Large intestine (tissue), 3 donors: ENCODE data around the gene KCTD14. TPM values are rescaled to one million over a fixed set of nuclear protein-coding genes. Genes with fewer than 3 reads are reported as not detected.
"Not testable (repeated sequence)": the region's sequence is repeated elsewhere in the genome, so short reads cannot be mapped to it uniquely, and the experiment has no call there.

Experiments
- DNase-seq, 2 donors: peaks; one replicate each; pipeline versions ENCODE4 v3.0.0 to v3.0.0-alpha.2; 2013
- H3K27ac ChIP-seq: one replicate; pipeline ENCODE4 v1.5.1; 2013; ENCODE audit warnings: low read length
- H3K27me3 ChIP-seq: 2 replicates; pipeline ENCODE4 v1.6.1; 2013; ENCODE audit warnings: low read length; ENCODE audit not compliant: control insufficient read depth, insufficient read depth
- H3K36me3 ChIP-seq: 2 replicates; pipeline ENCODE4 v1.6.1; 2013; ENCODE audit warnings: low read length; ENCODE audit not compliant: control insufficient read depth, insufficient read depth
- H3K4me1 ChIP-seq: one replicate; pipeline ENCODE4 v1.6.1; 2013; ENCODE audit warnings: low read length; ENCODE audit not compliant: control insufficient read depth, insufficient read depth
- H3K4me3 ChIP-seq: one replicate; pipeline ENCODE4 v1.5.1; 2013; ENCODE audit warnings: low read length
- H3K9me3 ChIP-seq: one replicate; pipeline ENCODE4 v1.6.1; 2013; ENCODE audit warnings: mild to moderate bottlenecking, low read depth, low read length, moderate library complexity; ENCODE audit not compliant: control insufficient read depth
- WGBS: methylation state at CpG from one replicate; pipeline ENCODE4 v1.1.5; 2013; ENCODE audit warnings: low lambda C conversion rate; ENCODE audit not compliant: insufficient coverage; 5-methylcytosine and 5-hydroxymethylcytosine counted together
- polyA plus RNA-seq: library from polyadenylated mRNA; unstranded; fragments of 120-200 nt; gene quantifications from one replicate; pipeline ENCODE4 v1.2.1, GENCODE V29; 2013

Gene KCTD14
- polyA plus RNA-seq, 1 donor = 3.1 TPM

DNA sequence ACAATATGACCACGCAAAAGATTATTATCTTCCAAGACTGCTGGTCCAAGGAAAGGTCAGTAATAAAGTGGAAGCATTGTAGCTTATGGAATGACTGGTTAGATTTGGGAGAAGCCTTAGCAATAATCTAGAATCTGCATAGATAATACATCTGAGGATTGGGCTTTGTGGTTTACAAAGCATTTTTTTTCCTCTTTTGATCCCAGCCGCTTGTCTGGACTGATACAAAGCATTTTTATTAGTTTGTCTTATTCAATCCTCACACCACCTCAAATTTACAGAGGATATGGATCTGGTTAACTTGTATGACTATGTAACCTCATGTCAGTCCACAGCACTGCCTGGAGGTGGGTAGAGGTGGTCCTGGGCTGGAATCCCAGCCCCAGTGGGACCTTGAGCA, 39.6 kb upstream of the KCTD14 start:
- 76% methylated on average over 2 of the region's 2 CpGs for WGBS
- no peak for DNase-seq
- no peaks in the 10 kb centered on the region for H3K27me3 ChIP-seq
- peaks cover 4% of the 10 kb centered on the region for H3K36me3 ChIP-seq
- no peak overlapping the region for H3K27ac ChIP-seq
- H3K4me1 ChIP-seq = no peaks in the 10 kb centered on the region
- H3K4me3 ChIP-seq = no peak overlapping the region
- no peaks in the 10 kb centered on the region for H3K9me3 ChIP-seq

DNA sequence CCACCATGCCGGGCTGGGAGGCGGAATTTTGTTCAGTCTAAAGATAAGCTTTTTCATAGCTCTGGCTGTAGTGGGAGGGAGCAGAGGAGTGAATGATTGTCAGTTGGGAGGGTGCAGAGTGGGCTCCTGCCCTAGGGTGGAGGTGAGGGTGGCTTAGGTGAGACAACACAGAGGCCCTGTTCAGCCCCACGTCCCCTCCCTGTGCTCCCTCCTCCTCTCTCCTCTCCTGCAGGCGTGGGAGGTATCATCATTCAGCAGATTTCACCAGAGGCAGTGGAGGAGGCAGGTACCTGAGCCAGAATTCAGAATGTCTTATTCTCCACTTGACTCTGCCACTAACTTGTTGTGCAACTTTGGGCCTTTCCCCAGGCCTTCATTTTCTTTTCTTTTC, 38.8 kb upstream of the KCTD14 start:
- no CpG with 5 or more reads among the region's 4 CpGs for WGBS
- Histone ChIP-seq H3K4me1 (no peaks in the 10 kb centered on the region), H3K27me3 (no peaks in the 10 kb centered on the region), H3K4me3 (no peak overlapping the region), H3K9me3 (no peaks in the 10 kb centered on the region), H3K36me3 (no peaks in the 10 kb centered on the region), H3K27ac (no peak overlapping the region)
- DNase-seq = no peak

DNA sequence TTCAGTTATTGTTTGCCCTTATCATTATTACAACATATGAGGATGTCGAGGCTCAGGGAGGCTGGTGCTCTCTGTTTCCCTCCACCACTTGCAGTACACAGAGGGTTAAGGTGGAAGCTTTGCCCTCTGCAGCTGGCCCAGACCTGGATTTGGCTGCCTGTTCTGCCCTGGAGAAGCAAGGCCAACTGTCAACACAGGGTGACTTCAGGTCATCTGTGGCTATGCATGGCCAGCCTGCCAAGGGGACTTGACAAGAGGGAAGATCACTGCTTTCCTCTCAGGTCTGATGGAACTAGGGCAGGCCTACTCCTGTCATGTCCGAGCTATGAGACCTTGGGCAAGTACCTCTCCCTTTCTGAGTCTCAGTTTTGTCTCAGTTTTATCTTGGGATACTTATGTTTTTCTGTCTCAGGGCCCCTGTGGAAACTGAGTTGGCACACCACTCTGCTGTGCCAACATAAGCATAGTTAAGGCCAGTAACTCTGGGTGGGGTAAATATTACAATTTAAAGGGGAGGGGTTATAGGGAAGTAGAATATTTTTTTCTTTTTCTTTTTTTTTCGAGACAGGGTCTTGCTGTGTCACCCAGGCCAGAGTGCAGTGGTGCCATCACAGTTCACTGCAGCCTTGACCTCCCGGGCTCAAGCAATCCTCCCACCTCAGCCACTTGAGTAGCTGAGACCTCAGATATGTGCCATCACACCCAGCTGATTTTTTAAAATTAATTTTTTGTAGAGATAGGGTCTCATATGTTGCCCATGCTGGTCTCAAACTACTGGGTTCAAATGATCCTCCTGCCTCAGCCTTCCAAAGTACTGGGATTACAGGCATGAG, 38.2 kb upstream of the KCTD14 start:
- H3K36me3 ChIP-seq = no peaks in the 10 kb centered on the region
- no peaks in the 10 kb centered on the region for H3K27me3 ChIP-seq
- H3K4me1 ChIP-seq = no peaks in the 10 kb centered on the region
- H3K27ac ChIP-seq = no peak overlapping the region
- H3K4me3 ChIP-seq = no peak overlapping the region
- WGBS = no CpG with 5 or more reads among the region's 4 CpGs
- DNase-seq = no peak
- H3K9me3 ChIP-seq = no peaks in the 10 kb centered on the region

GRCh38 chr11:78060533-78060932, 37.5 kb upstream of the KCTD14 start:
- WGBS = no CpG with 5 or more reads among the region's 8 CpGs
- H3K27ac ChIP-seq = no peak overlapping the region
- DNase-seq = no peak
- H3K4me1 ChIP-seq = no peaks in the 10 kb centered on the region
- no peaks in the 10 kb centered on the region for H3K27me3 ChIP-seq
- no peaks in the 10 kb centered on the region for H3K9me3 ChIP-seq
- no peaks in the 10 kb centered on the region for H3K36me3 ChIP-seq
- H3K4me3 ChIP-seq = no peak overlapping the region

- not testable (repeated sequence) for DNase-seq, H3K4me1 ChIP-seq
- no CpG with 5 or more reads among the region's 9 CpGs for WGBS
Measured at GRCh38 chr11:78059749-78060328, 36.8 kb upstream of the KCTD14 start.

DNA sequence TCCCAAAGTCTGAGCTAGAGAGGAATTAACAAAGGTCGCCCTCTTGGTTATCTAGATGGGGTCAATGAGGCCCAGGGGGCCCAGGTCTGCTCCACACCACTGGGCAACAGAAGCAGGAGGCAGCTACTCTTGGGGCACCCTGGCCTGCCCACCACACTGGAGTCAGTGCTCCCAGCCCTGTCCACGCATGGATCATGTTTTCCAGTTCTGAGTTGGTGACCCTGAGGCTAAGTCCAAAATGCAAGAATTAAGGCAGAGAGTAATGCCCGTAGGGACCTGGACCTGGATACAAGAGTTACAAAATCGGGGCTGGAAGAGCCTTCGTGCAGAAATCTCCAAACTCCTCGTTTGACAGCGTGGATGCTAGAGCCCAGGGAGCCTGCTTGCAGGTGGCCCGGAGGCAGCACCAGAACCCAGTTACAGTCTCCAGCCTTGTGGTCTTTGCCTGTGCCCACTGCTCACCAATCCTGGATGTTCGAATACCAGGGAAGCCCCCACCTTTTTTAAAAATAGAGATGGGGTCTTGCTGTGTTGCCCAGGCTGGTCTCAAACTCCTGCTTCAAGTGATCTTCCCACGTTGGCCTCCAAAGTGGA, 34.5 kb upstream of the KCTD14 start:
- no peaks in the 10 kb centered on the region for H3K27me3 ChIP-seq
- H3K27ac ChIP-seq = no peak overlapping the region
- H3K4me1 ChIP-seq = no peaks in the 10 kb centered on the region
- H3K9me3 ChIP-seq = no peaks in the 10 kb centered on the region
- H3K4me3 ChIP-seq = no peak overlapping the region
- no peaks in the 10 kb centered on the region for H3K36me3 ChIP-seq
- WGBS = 100% methylated on average over 1 of the region's 10 CpGs
- DNase-seq = no peak

More at GRCh38 chr11:78059749-78060328, 36.8 kb upstream of the KCTD14 start:
- H3K4me3 ChIP-seq, H3K27ac ChIP-seq, H3K9me3 ChIP-seq, H3K27me3 ChIP-seq, H3K36me3 ChIP-seq: not testable (repeated sequence)

GRCh38 chr11:78056093-78056492, 33.0 kb upstream of the KCTD14 start:
- H3K9me3 ChIP-seq = no peaks in the 10 kb centered on the region
- no CpG with 5 or more reads among the region's 3 CpGs for WGBS

GRCh38 chr11:78054971-78055370, 31.9 kb upstream of the KCTD14 start:
- DNase-seq = no peak
- Histone ChIP-seq H3K27me3 (no peaks in the 10 kb centered on the region), H3K4me1 (peaks cover 3% of the 10 kb centered on the region), H3K36me3 (no peaks in the 10 kb centered on the region), H3K27ac (no peak overlapping the region), H3K4me3 (no peak overlapping the region), H3K9me3 (no peaks in the 10 kb centered on the region)
- no CpG with 5 or more reads among the region's 4 CpGs for WGBS

More at GRCh38 chr11:78056093-78056492, 33.0 kb upstream of the KCTD14 start:
- H3K27ac ChIP-seq = no peak overlapping the region
- no peaks in the 10 kb centered on the region for H3K27me3 ChIP-seq
- no peak for DNase-seq
- no peak overlapping the region for H3K4me3 ChIP-seq
- no peaks in the 10 kb centered on the region for H3K36me3 ChIP-seq
- no peaks in the 10 kb centered on the region for H3K4me1 ChIP-seq

DNA sequence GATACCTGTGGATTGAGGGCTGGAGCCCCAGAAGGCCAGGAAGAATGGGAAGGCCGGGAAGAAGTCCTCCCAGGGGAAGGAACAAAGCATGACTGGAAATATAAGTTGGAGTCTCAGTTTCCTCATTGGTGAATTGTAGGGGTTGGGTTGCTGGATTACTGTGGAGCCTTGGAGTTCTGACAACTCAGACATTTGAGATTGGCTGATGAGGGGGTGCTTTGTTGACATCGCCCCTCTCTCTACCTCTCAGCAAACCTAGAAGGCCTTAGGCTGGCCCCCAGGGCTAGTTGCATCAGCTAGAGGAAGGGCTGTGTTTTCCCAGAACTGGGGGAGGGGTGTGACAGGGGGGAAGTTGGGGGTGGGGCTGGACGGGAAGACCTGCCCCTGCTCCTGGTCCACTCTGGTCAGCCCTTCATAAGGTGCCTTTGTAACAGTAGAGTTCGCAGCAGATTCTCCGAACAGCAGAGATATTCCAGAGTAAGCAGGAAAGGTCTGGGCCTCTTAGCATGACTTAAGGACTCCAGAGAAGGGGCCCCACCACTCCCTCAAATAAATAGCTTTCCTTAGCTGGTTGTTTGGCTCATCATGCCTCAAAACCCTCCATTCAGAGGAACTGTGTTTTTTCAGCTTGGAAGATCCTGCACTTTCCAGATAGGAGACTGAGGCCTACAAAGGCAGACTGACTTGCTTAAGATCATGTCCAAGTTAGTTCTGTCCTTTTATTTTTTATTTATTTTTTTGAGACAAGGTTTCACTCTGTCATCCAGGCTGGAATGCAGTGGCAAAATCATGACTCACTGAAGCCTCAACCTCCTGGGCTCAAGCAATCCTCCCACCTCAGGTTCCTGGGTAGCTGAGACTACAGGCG, 28.1 kb upstream of the KCTD14 start:
- no CpG with 5 or more reads among the region's 6 CpGs for WGBS
- H3K27me3 ChIP-seq = no peaks in the 10 kb centered on the region
- H3K36me3 ChIP-seq = no peaks in the 10 kb centered on the region
- H3K4me1 ChIP-seq = peaks cover 6% of the 10 kb centered on the region
- H3K9me3 ChIP-seq = no peaks in the 10 kb centered on the region
- DNase-seq = no peak
- peak overlapping the region; percentile 14 for H3K27ac ChIP-seq
- H3K4me3 ChIP-seq = no peak overlapping the region

DNA sequence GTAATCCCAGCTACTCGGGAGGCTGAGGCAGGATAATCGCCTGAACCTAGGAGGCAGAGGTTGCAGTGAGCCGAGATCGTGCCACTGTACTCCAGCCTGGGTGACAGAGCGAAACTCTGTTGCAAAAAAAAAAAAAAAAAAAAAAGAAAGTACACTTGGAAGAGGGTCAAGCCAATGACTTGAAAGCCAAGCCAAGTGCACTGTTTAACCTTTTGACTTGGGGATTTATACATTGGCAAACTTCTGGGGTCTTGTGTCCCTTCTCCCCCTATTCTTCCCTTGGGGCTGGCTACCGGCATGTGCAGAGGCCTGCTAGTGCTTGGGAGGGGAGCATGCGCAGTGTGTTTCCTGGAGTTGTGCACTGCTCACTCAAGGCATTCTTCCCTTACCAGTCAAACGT, 26.3 kb upstream of the KCTD14 start:
- Histone ChIP-seq H3K36me3 (no peaks in the 10 kb centered on the region), H3K4me3 (no peak overlapping the region), H3K27me3 (no peaks in the 10 kb centered on the region), H3K9me3 (no peaks in the 10 kb centered on the region), H3K4me1 (peaks cover 6% of the 10 kb centered on the region), H3K27ac (no peak overlapping the region)
- WGBS = 29% methylated on average over 1 of the region's 8 CpGs
- DNase-seq = no peak
